HG02870 (cell line): ENCODE results near the gene SPTSSA.
"Not testable (repeated sequence)": the region's sequence is repeated elsewhere in the genome, so short reads cannot be mapped to it uniquely, and the experiment has no call there.

Source experiments
- ATAC-seq: cut with Tn5 transposase; IDR thresholded peaks from one replicate; pipeline ENCODE4 v1.9.1; 2021; ENCODE audit warnings: mild to moderate bottlenecking, moderate library complexity; ENCODE audit not compliant: unreplicated experiment

Gene SPTSSA

GRCh38 chr14:34428102-34428466, 34.0 kb downstream of the SPTSSA start:
- ATAC-seq = not testable (repeated sequence)

- no peak for ATAC-seq
These were observed 35.4 kb downstream of the SPTSSA start for GRCh38 chr14:34426313-34427295.

- no peak for ATAC-seq
These were observed 36.8 kb downstream of the SPTSSA start for GRCh38 chr14:34425095-34425851.

GRCh38 chr14:34424488-34424887, 37.6 kb downstream of the SPTSSA start:
- no peak for ATAC-seq

- no peak for ATAC-seq
These were observed 38.6 kb downstream of the SPTSSA start for GRCh38 chr14:34423445-34423844.

- no peak for ATAC-seq
These were observed 41.4 kb downstream of the SPTSSA start for GRCh38 chr14:34420547-34421150.

- ATAC-seq = no peak
These were observed 52.3 kb downstream of the SPTSSA start for GRCh38 chr14:34409721-34410120.

GRCh38 chr14:34407951-34408350, 54.1 kb downstream of the SPTSSA start:
- no peak for ATAC-seq

GRCh38 chr14:34404416-34404815, 57.6 kb downstream of the SPTSSA start:
- ATAC-seq = no peak

- ATAC-seq = no peak
These were observed 58.4 kb downstream of the SPTSSA start for GRCh38 chr14:34403646-34404045.

GRCh38 chr14:34398024-34398423, 64.0 kb downstream of the SPTSSA start:
- no peak for ATAC-seq

- ATAC-seq = no peak
These were observed 74.0 kb downstream of the SPTSSA start for GRCh38 chr14:34387974-34388516.

GRCh38 chr14:34386865-34387485, 75.1 kb downstream of the SPTSSA start:
- ATAC-seq = no peak

GRCh38 chr14:34385881-34386280, 76.2 kb downstream of the SPTSSA start:
- ATAC-seq = not testable (repeated sequence)

GRCh38 chr14:34383839-34384238, 78.2 kb downstream of the SPTSSA start:
- no peak for ATAC-seq
